CD14-positive monocyte (primary cell): ENCODE data around the gene UTS2B. TPM values are rescaled to one million over a fixed set of nuclear protein-coding genes. Genes with fewer than 3 reads are reported as not detected.
A peak's percentile ranks its signal among the peaks of the same experiment; 100 is the strongest.

ENCODE experiments used
- DNase-seq, 3 donors: peaks; one replicate each; pipeline ENCODE4 v3.0.0-alpha.2; 2011 to 2022
- H2AFZ ChIP-seq: 2 replicates; pipeline ENCODE4 v1.6.0; 2012; ENCODE audit warnings: mild to moderate bottlenecking, low read depth, low read length, inconsistent platforms; ENCODE audit not compliant: insufficient read depth, poor library complexity, severe bottlenecking
- H3K27ac ChIP-seq, 2 donors: 1 replicate in 1 of 2; 2 replicates in 1 of 2; pipeline ENCODE4 v1.5.1; 2012 to 2013; ENCODE audit warnings: low read length in 2 of 2, control low read depth in 1 of 2, inconsistent platforms in 1 of 2, low read depth in 1 of 2, mild to moderate bottlenecking in 1 of 2
- H3K27me3 ChIP-seq, 2 donors: one replicate each; pipeline versions ENCODE4 v1.6.0 to v1.6.1; 2011 to 2013; ENCODE audit warnings: low read length in 2 of 2; ENCODE audit not compliant: control insufficient read depth in 2 of 2, insufficient read depth in 2 of 2
- H3K36me3 ChIP-seq, 2 donors: replicated peaks in 1 of 2; 1 replicate in 1 of 2; 2 replicates in 1 of 2; pipeline versions ENCODE4 v1.5.1 to v1.6.1; 2012 to 2013; ENCODE audit warnings: low read length in 2 of 2, control low read depth in 1 of 2, inconsistent platforms in 1 of 2, mild to moderate bottlenecking in 1 of 2; ENCODE audit not compliant: insufficient read depth in 2 of 2, control insufficient read depth in 1 of 2
- H3K4me1 ChIP-seq, 2 donors: 1 replicate in 1 of 2; 2 replicates in 1 of 2; pipeline versions ENCODE4 v1.5.1 to v1.6.1; 2012 to 2013; ENCODE audit warnings: low read length in 2 of 2, control low read depth in 1 of 2, inconsistent platforms in 1 of 2, mild to moderate bottlenecking in 1 of 2, moderate library complexity in 1 of 2; ENCODE audit not compliant: insufficient read depth in 2 of 2, control insufficient read depth in 1 of 2
- H3K4me2 ChIP-seq: replicated peaks from 2 replicates; pipeline ENCODE3; 2012; ENCODE audit warnings: low read length, moderate library complexity, mild to moderate bottlenecking; ENCODE audit not compliant: poor library complexity, severe bottlenecking; ENCODE audit errors: extremely low read depth
- H3K4me3 ChIP-seq, 3 experiments: fragments of 200-600 bp in 1 of 3; sonication (generic) in 1 of 3; replicated peaks in 1 of 3; 1 replicate in 2 of 3; 2 replicates in 1 of 3; pipeline ENCODE4 v1.5.1; 2011 to 2013; ENCODE audit warnings: low read length in 3 of 3, mild to moderate bottlenecking in 3 of 3, control low read depth in 2 of 3, low read depth in 2 of 3, inconsistent platforms in 1 of 3, moderate library complexity in 1 of 3
- H3K79me2 ChIP-seq: 2 replicates; pipeline ENCODE4 v1.6.0; 2012; ENCODE audit warnings: mild to moderate bottlenecking, control low read depth, inconsistent platforms, low read length, moderate library complexity; ENCODE audit not compliant: insufficient read depth
- H3K9ac ChIP-seq: 2 replicates; pipeline ENCODE4 v1.6.0; 2017; ENCODE audit warnings: low read length, mild to moderate bottlenecking; ENCODE audit not compliant: insufficient read depth, poor library complexity, severe bottlenecking
- H3K9me3 ChIP-seq, 2 donors: replicated peaks in 1 of 2; 1 replicate in 1 of 2; 2 replicates in 1 of 2; pipeline versions ENCODE4 v1.5.1 to v1.6.1; 2012 to 2013; ENCODE audit warnings: low read length in 2 of 2, control low read depth in 1 of 2; ENCODE audit not compliant: control insufficient read depth in 1 of 2, insufficient read depth in 1 of 2
- H4K20me1 ChIP-seq: 2 replicates; pipeline ENCODE4 v1.6.0; 2012; ENCODE audit warnings: mild to moderate bottlenecking, low read length, control low read depth, moderate library complexity; ENCODE audit not compliant: insufficient read depth
- H3K27ac Mint-ChIP-seq, 7 donors: one replicate each; pipeline ENCODE4 v1.8.0; 2020; ENCODE audit warnings: mild to moderate bottlenecking in 7 of 7, mixed read lengths in 7 of 7, moderate library complexity in 6 of 7, inconsistent platforms in 2 of 7
- H3K27me3 Mint-ChIP-seq, 3 donors: one replicate each; pipeline ENCODE4 v1.8.0; 2021 to 2022; ENCODE audit warnings: low read depth in 3 of 3, mild to moderate bottlenecking in 3 of 3, mixed read lengths in 3 of 3, moderate library complexity in 3 of 3, inconsistent platforms in 1 of 3
- H3K36me3 Mint-ChIP-seq, 2 donors: one replicate each; pipeline ENCODE4 v1.8.0; 2020; ENCODE audit warnings: mixed read lengths in 2 of 2, inconsistent platforms in 1 of 2, mild to moderate bottlenecking in 1 of 2
- H3K4me1 Mint-ChIP-seq: one replicate; pipeline ENCODE4 v1.8.0; 2020; ENCODE audit warnings: mild to moderate bottlenecking, mixed read lengths
- H3K4me3 Mint-ChIP-seq, 2 donors: one replicate each; pipeline ENCODE4 v1.8.0; 2020; ENCODE audit warnings: mild to moderate bottlenecking in 2 of 2, mixed read lengths in 2 of 2, moderate library complexity in 1 of 2
- H3K9me3 Mint-ChIP-seq, 7 donors: one replicate each; pipeline ENCODE4 v1.8.0; 2020 to 2022; ENCODE audit warnings: mixed read lengths in 7 of 7, mild to moderate bottlenecking in 6 of 7, moderate library complexity in 6 of 7, inconsistent platforms in 2 of 7
- CTCF ChIP-seq: fragments of 200-600 bp; IDR thresholded peaks from one replicate; pipeline ENCODE4 v1.8.0; 2022; ENCODE audit warnings: antibody characterized with exemption, mild to moderate bottlenecking
- WGBS: methylation state at CpG from one replicate; pipeline ENCODE4 v1.1.5; 2013; ENCODE audit warnings: missing lambda C conversion rate; ENCODE audit not compliant: insufficient coverage; 5-methylcytosine and 5-hydroxymethylcytosine counted together
- intact Hi-C, 2 donors: fragments of 100-400 bp; cut with micrococcal nuclease; formaldehyde crosslinking; loops; one replicate each; pipeline versions ENCODE4 v1.15.0 to v1.15.1; 2023
- polyA plus RNA-seq, 3 donors: library from polyadenylated mRNA; depleted of rRNA in 1 of 3; unstranded in 2 of 3; stranded (reverse) in 1 of 3; fragments of 300-500 nt in 2 of 3; fragments of >200 nt in 1 of 3; fragmentation: Illumina TruSeq in 2 of 3; gene quantifications; 1 replicate in 2 of 3; 2 replicates in 1 of 3; pipeline ENCODE4 v1.2.3, GENCODE V29; 2012 to 2021

The UTS2B gene
- polyA plus RNA-seq, 3 donors: not detected

GRCh38 chr3:191357909-191358308 is 27.6 kb upstream of the UTS2B start:
- peaks cover 19% of the 10 kb centered on the region for H4K20me1 ChIP-seq
- no peak overlapping the region for H2AFZ ChIP-seq
- Mint-ChIP-seq H3K27me3 (no peaks in the 10 kb centered on the region), H3K4me3 (no peak overlapping the region), H3K4me1 (no peaks in the 10 kb centered on the region), H3K36me3 (peaks cover 36 to 52% of the 10 kb centered on the region in 2 donors), H3K9me3 (peaks cover 0 to 3% (median 0%) of the 10 kb centered on the region in 7 donors), H3K27ac (peak overlapping the region in 3 of 7 donors; percentile 32 to 59 (median 34))
- H3K4me3 ChIP-seq: no peak overlapping the region
- no peaks in the 10 kb centered on the region for H3K27me3 ChIP-seq
- H3K4me1 ChIP-seq: no peaks in the 10 kb centered on the region
- peaks cover 32 to 59% of the 10 kb centered on the region in 2 donors for H3K36me3 ChIP-seq
- TF ChIP-seq CTCF: no peak
- no CpG with 5 or more reads among the region's 6 CpGs for WGBS
- H3K9ac ChIP-seq: no peak overlapping the region
- H3K4me2 ChIP-seq: no peak overlapping the region
- H3K79me2 ChIP-seq: no peaks in the 10 kb centered on the region
- no peak overlapping the region for H3K27ac ChIP-seq
- no peaks in the 10 kb centered on the region for H3K9me3 ChIP-seq
- no peak for DNase-seq
- intact Hi-C loops: no loop called here

GRCh38 chr3:191356631-191357439 is 26.5 kb upstream of the UTS2B start:
- TF ChIP-seq CTCF: no peak
- Histone ChIP-seq H3K36me3 (peaks cover 24 to 49% of the 10 kb centered on the region in 2 donors), H3K27ac (no peak overlapping the region), H3K9ac (no peak overlapping the region), H3K27me3 (no peaks in the 10 kb centered on the region), H3K79me2 (no peaks in the 10 kb centered on the region), H3K4me3 (no peak overlapping the region), H2AFZ (no peak overlapping the region), H3K9me3 (no peaks in the 10 kb centered on the region), H4K20me1 (peaks cover 27% of the 10 kb centered on the region), H3K4me1 (no peaks in the 10 kb centered on the region), H3K4me2 (no peak overlapping the region)
- Mint-ChIP-seq H3K27ac (peak overlapping the region in 1 of 7 donors; percentile 6), H3K4me3 (no peak overlapping the region), H3K36me3 (peaks cover 32 to 43% of the 10 kb centered on the region in 2 donors), H3K9me3 (peaks cover 0 to 3% (median 0%) of the 10 kb centered on the region in 7 donors), H3K27me3 (no peaks in the 10 kb centered on the region), H3K4me1 (no peaks in the 10 kb centered on the region)
- DNase-seq: no peak
- intact Hi-C loops: no loop called here
- WGBS: 100% methylated on average over 1 of the region's 5 CpGs
